Activated naive CD8-positive, alpha-beta T cell treated with anti-CD3 and anti-CD28 coated beads, Interleukin-2, amount 50 U/mL, for 24 hours (primary cell): Measurements from ENCODE around the gene ODAD4.

Source experiments
- ATAC-seq: fragments of 150-1000 bp; cut with Tn5 transposase; one replicate; pipeline ENCODE4 v1.10.0; 2021
- DNase-seq: peaks from one replicate; pipeline ENCODE4 v3.0.0; 2021
- H3K27ac Mint-ChIP-seq: one replicate; pipeline ENCODE4 v1.8.0; 2021; ENCODE audit warnings: mild to moderate bottlenecking, mixed read lengths
- H3K27me3 Mint-ChIP-seq: one replicate; pipeline ENCODE4 v1.8.0; 2021; ENCODE audit warnings: mixed read lengths
- H3K36me3 Mint-ChIP-seq: one replicate; pipeline ENCODE4 v1.8.0; 2021; ENCODE audit warnings: low read depth, mixed read lengths
- H3K4me1 Mint-ChIP-seq: one replicate; pipeline ENCODE4 v1.8.0; 2021; ENCODE audit warnings: mixed read lengths
- H3K4me3 Mint-ChIP-seq: one replicate; pipeline ENCODE4 v1.8.0; 2021; ENCODE audit warnings: mild to moderate bottlenecking, moderate library complexity, mixed read lengths
- H3K9me3 Mint-ChIP-seq: one replicate; pipeline ENCODE4 v1.8.0; 2021; ENCODE audit warnings: mixed read lengths

The ODAD4 gene

GRCh38 chr17:41930009-41930832, at the start of gene ODAD4:
TSS of gene ODAD4 (plus strand) at chr17:41930617. CDS start at chr17:41930724, 107 bp downstream.
- Mint-ChIP-seq H3K9me3 (no peaks in the 10 kb centered on the region), H3K4me3 (peak within 1 kb of the TSS; percentile 96), H3K4me1 (peaks cover 24% of the 10 kb centered on the region), H3K27ac (peak within 1 kb of the TSS; percentile 93), H3K36me3 (no peaks in the 10 kb centered on the region), H3K27me3 (no peaks in the 10 kb centered on the region)
- DNase-seq (peak; percentile 96), ATAC-seq (peak; percentile 99)

GRCh38 chr17:41882756-41883155, 47.7 kb upstream of the ODAD4 start:
- no peak overlapping the region for H3K4me3 Mint-ChIP-seq
- H3K9me3 Mint-ChIP-seq, result no peaks in the 10 kb centered on the region
- no peaks in the 10 kb centered on the region for H3K27me3 Mint-ChIP-seq
- DNase-seq (no peak), ATAC-seq (no peak)
- H3K4me1 Mint-ChIP-seq, result no peaks in the 10 kb centered on the region
- H3K27ac Mint-ChIP-seq, result no peak overlapping the region
- peaks cover 62% of the 10 kb centered on the region for H3K36me3 Mint-ChIP-seq

DNA sequence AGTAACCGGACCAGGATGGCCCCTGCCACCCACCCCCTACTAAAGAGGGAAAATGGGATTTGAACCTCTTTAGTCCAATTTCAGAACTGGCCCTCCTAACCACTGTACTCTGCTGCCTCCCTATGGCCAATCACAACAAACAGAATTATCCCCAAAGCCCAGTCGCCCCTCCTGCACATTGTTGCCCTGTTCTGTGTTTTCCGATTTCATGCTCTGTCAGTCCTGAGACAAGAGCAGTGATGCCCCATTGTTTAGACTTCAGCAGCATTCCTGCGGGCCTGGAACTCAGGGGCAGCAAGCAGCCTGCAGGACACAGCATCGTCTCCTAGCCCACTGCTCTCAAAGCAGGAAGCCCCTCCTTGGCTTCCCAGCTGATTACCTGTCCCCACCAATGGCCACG, 44.7 kb upstream of the ODAD4 start:
- Mint-ChIP-seq H3K4me3 (no peak overlapping the region), H3K9me3 (no peaks in the 10 kb centered on the region), H3K36me3 (peaks cover 56% of the 10 kb centered on the region), H3K4me1 (no peaks in the 10 kb centered on the region), H3K27me3 (no peaks in the 10 kb centered on the region), H3K27ac (no peak overlapping the region)
- DNase-seq (no peak), ATAC-seq (no peak)

DNA sequence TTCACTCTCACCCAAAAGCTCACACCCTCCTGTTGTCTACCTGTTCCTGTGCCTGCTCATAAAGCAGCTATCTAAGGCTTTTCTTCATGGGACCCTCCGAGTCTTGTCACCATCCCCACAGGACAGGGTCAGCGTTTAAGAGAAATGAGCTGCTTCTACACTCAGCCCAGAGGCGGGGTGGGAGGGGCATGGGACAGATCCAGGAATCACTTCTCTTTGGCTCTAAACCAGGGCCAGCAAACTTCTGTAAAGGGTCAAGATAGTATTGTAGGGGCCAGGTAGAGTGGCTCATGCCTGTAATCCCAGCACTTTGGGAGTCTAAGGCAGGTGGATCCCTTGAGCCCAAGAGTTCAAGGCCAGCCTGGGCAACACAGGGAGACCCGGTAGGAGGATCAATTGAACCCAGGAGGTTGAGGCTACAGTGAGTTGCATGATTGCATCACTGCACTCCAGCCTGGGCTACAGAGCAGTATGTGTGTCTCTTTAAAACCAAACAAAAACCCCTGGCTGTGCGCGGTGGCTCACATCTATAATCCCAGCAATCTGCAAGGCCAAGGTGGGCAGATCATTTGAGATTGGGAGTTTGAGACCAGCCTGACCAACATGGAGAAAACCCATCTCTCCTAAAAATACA, 42.0 kb upstream of the ODAD4 start:
- DNase-seq, result no peak
- peaks cover 58% of the 10 kb centered on the region for H3K36me3 Mint-ChIP-seq
- H3K27me3 Mint-ChIP-seq, result no peaks in the 10 kb centered on the region
- no peak for ATAC-seq
- no peak overlapping the region for H3K27ac Mint-ChIP-seq
- no peak overlapping the region for H3K4me3 Mint-ChIP-seq
- no peaks in the 10 kb centered on the region for H3K4me1 Mint-ChIP-seq
- H3K9me3 Mint-ChIP-seq, result no peaks in the 10 kb centered on the region

- DNase-seq, result no peak
- H3K4me1 Mint-ChIP-seq, result no peaks in the 10 kb centered on the region
- no peak for ATAC-seq
- no peak overlapping the region for H3K27ac Mint-ChIP-seq
- H3K36me3 Mint-ChIP-seq, result peaks cover 52% of the 10 kb centered on the region
- no peak overlapping the region for H3K4me3 Mint-ChIP-seq
- H3K27me3 Mint-ChIP-seq, result no peaks in the 10 kb centered on the region
- H3K9me3 Mint-ChIP-seq, result no peaks in the 10 kb centered on the region
Observed at GRCh38 chr17:41891135-41892020, 39.0 kb upstream of the ODAD4 start.

GRCh38 chr17:41892021-41892376, 38.4 kb upstream of the ODAD4 start:
- no peak overlapping the region for H3K4me3 Mint-ChIP-seq
- peaks cover 55% of the 10 kb centered on the region for H3K36me3 Mint-ChIP-seq
- ATAC-seq, result no peak
- H3K27ac Mint-ChIP-seq, result no peak overlapping the region
- no peak for DNase-seq
- no peaks in the 10 kb centered on the region for H3K27me3 Mint-ChIP-seq
- H3K4me1 Mint-ChIP-seq, result no peaks in the 10 kb centered on the region
- no peaks in the 10 kb centered on the region for H3K9me3 Mint-ChIP-seq

GRCh38 chr17:41893384-41893783, 37.0 kb upstream of the ODAD4 start:
- Mint-ChIP-seq H3K27ac (no peak overlapping the region), H3K9me3 (no peaks in the 10 kb centered on the region), H3K27me3 (no peaks in the 10 kb centered on the region), H3K36me3 (peaks cover 53% of the 10 kb centered on the region), H3K4me3 (no peak overlapping the region), H3K4me1 (no peaks in the 10 kb centered on the region)
- DNase-seq (no peak), ATAC-seq (no peak)

DNA sequence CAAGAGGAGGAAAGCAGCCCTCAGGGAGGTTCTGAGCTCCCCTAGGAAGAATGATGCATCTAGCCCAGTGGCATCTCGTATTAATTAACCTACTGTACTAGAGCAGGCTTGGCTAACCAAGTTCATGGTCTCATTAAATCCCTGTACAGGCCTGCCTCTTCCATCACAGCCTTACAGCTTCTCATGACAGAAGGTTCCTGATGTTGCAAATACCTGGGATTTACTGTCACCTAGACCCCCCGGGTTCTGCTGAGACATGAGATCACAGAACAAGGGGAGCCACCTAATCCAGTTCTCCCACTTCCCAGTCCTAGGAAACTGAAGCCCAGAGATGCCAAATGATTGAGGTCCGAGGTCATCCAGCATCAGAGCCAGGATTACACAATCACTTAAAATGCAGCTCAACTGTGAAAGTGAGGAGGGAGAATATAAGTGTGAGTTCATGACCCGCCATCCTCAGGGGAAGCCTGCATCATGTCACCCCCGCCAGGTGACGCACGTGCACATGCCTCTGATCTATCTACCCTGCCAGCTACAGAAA, 35.6 kb upstream of the ODAD4 start:
- H3K27me3 Mint-ChIP-seq, result no peaks in the 10 kb centered on the region
- no peak overlapping the region for H3K27ac Mint-ChIP-seq
- H3K9me3 Mint-ChIP-seq, result no peaks in the 10 kb centered on the region
- ATAC-seq (no peak), DNase-seq (no peak)
- peaks cover 59% of the 10 kb centered on the region for H3K36me3 Mint-ChIP-seq
- H3K4me1 Mint-ChIP-seq, result no peaks in the 10 kb centered on the region
- no peak overlapping the region for H3K4me3 Mint-ChIP-seq

GRCh38 chr17:41895617-41896016, 34.8 kb upstream of the ODAD4 start:
- Mint-ChIP-seq H3K27ac (no peak overlapping the region), H3K4me1 (no peaks in the 10 kb centered on the region), H3K36me3 (peaks cover 60% of the 10 kb centered on the region)

DNA sequence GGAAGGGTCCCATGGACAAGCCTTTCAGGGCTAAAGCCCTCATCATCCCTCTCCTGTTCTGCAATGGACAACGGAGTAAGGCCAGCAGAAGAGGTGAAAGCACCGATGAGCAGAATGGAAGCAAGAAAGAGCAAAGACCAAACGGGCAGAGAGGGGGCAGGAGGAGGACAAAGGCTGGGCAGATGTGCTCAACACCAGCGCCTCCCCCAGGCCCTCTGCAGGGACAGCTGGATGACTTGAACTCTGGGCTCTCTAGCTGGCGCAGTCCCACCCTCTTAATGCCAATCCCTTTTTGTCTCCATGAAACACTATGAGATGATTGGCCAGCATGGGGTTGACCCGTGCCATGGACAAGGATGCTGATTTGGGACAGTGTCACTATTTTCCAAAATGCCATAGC, 33.7 kb upstream of the ODAD4 start:
- no peak for ATAC-seq
- H3K4me1 Mint-ChIP-seq, result no peaks in the 10 kb centered on the region

More at GRCh38 chr17:41895617-41896016, 34.8 kb upstream of the ODAD4 start:
- Mint-ChIP-seq H3K27me3 (no peaks in the 10 kb centered on the region), H3K9me3 (no peaks in the 10 kb centered on the region), H3K4me3 (no peak overlapping the region)
- DNase-seq (no peak), ATAC-seq (no peak)

GRCh38 chr17:41901646-41902045, 28.8 kb upstream of the ODAD4 start:
- H3K27me3 Mint-ChIP-seq, result no peaks in the 10 kb centered on the region
- H3K4me3 Mint-ChIP-seq, result no peak overlapping the region

More for the DNA sequence above, 33.7 kb upstream of the ODAD4 start:
- Mint-ChIP-seq H3K27me3 (no peaks in the 10 kb centered on the region), H3K36me3 (peaks cover 67% of the 10 kb centered on the region), H3K27ac (no peak overlapping the region), H3K9me3 (no peaks in the 10 kb centered on the region), H3K4me3 (no peak overlapping the region)
- no peak for DNase-seq

GRCh38 chr17:41904242-41904841, 26.1 kb upstream of the ODAD4 start:
- Mint-ChIP-seq H3K9me3 (no peaks in the 10 kb centered on the region), H3K27ac (no peak overlapping the region)
- ATAC-seq, result no peak

More at GRCh38 chr17:41901646-41902045, 28.8 kb upstream of the ODAD4 start:
- H3K36me3 Mint-ChIP-seq, result peaks cover 58% of the 10 kb centered on the region
- H3K9me3 Mint-ChIP-seq, result no peaks in the 10 kb centered on the region
- H3K4me1 Mint-ChIP-seq, result no peaks in the 10 kb centered on the region
- ATAC-seq, result no peak
- DNase-seq, result no peak
- H3K27ac Mint-ChIP-seq, result no peak overlapping the region

DNA sequence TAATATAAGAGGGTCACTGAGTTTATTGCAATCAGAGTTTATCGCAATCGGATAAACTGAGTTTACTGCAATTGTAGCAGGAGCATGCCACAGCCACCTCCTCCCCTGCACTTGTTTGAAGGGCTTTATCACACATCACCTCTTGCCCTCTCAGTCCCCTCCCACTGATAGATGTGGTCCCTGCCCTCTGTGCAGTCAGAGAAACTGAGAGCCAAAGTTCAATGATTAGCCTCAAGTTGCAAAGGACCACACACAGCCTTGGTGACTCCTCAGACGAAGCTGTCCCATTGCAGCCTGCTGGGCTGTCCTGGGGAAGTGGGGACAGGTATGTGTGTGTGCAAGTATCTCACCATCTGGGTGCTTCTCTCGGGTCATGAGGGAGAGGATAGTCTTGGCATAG, 25.2 kb upstream of the ODAD4 start:
- ATAC-seq (no peak), DNase-seq (no peak)
- Mint-ChIP-seq H3K27ac (no peak overlapping the region), H3K27me3 (no peaks in the 10 kb centered on the region), H3K9me3 (no peaks in the 10 kb centered on the region), H3K4me1 (no peaks in the 10 kb centered on the region), H3K36me3 (peaks cover 59% of the 10 kb centered on the region), H3K4me3 (no peak overlapping the region)

More at GRCh38 chr17:41904242-41904841, 26.1 kb upstream of the ODAD4 start:
- no peaks in the 10 kb centered on the region for H3K4me1 Mint-ChIP-seq
- H3K4me3 Mint-ChIP-seq, result no peak overlapping the region
- no peaks in the 10 kb centered on the region for H3K27me3 Mint-ChIP-seq
- DNase-seq, result no peak
- H3K36me3 Mint-ChIP-seq, result peaks cover 55% of the 10 kb centered on the region
